Sigmoid colon (tissue), 4 donors: Measurements from ENCODE around the gene PTGIS.

Source experiments
- EP300 ChIP-seq, 4 donors: sonication (generic); formaldehyde crosslinking; IDR thresholded peaks; one replicate each; pipeline ENCODE4 v1.6.1; 2017; ENCODE audit warnings: antibody characterized with exemption in 4 of 4
- POLR2A ChIP-seq, 2 donors: fragments of 450-650 bp; IDR thresholded peaks; one replicate each; pipeline ENCODE4 v1.6.1; 2016; ENCODE audit warnings: antibody characterized with exemption in 2 of 2, mild to moderate bottlenecking in 2 of 2, moderate library complexity in 2 of 2

GRCh38 chr20:49583669-49584417 is 15.9 kb upstream of the PTGIS start:
- TF ChIP-seq POLR2A (IDR thresholded peaks at IDR 0.05) (no peak), EP300 (IDR thresholded peaks at IDR 0.05) (peak in 1 of 4 donors; percentile 57)
